ENCODE data around the gene ZNF438.
A peak's percentile ranks its signal among the peaks of the same experiment; 100 is the strongest.
"Not testable (repeated sequence)": the region's sequence is repeated elsewhere in the genome, so short reads cannot be mapped to it uniquely, and the experiment has no call there.

ZNF438 gene

DNA sequence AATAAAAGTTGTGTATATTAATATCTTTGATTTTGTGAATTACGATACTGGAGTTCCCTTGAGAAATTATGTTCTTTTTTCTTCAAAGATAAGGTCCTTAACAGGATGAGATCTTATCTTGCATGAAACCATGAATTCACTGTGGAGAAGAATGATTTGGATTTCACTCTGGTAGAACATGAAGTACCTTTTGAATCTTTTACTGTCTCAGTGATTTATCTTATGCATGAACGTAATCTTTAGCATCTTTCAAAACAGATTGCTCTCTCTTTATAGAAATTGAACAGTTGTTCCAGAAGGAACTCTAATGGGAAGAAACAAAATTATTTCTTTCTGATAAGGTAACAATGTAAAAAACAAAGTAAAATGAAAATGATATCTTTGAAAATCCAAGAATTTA is 11.0 kb upstream of the ZNF438 start:
- DNase-seq (ENCODE audit: low read depth) = no peak

DNA sequence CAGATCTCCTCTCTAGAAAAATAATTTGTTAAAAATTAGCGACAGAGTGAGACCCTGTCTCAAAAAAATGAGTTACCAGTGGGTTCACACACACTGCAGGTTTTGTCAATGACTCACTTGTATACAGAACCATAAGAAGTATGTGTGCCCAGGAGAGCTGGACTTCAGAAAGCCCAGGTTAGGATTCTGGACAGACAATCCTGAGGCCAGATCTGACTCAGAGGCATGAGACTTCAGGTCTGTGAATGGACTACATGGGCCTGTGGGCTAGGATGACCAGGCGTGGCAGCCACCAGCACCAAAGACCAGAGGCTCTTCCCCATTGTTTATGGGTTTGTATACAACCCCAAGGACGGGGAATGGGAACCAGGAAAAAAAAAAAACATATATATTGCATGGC is 9.3 kb upstream of the ZNF438 start:
- TF ChIP-seq CTCF (IDR thresholded peaks at IDR 0.05; ENCODE audit: insufficient read depth, low read depth, low read length, missing control alignments) = no peak
- no peak for DNase-seq (ENCODE audit: low read depth)
- no peak overlapping the region for H3K4me3 ChIP-seq (ENCODE audit: low read depth, low read length)

More for the DNA sequence above, 11.0 kb upstream of the ZNF438 start:
- H3K4me3 ChIP-seq (ENCODE audit: low read depth, low read length) = no peak overlapping the region
- TF ChIP-seq CTCF (IDR thresholded peaks at IDR 0.05; ENCODE audit: insufficient read depth, low read depth, low read length, missing control alignments) = no peak

DNA sequence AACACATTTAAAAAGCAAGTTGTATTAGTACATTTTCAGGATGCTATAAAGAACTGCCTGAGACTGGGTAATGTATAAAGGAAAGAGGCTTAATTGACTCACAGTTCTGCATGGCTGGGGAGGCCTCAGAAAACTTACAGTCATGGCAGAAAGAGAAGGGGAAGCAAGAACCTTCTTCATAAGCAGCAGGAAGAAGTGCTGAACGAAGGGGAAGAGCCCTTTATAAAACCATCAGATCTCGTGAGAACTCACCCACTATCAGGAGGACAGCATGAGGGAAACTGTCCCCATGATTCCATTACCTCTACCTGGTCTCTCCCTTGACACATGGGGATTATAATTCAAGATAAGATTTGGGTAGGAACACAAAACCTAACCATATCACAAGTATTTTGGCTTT is 7.3 kb upstream of the ZNF438 start:
- peak; percentile 12 for DNase-seq (ENCODE audit: low read depth)
- H3K4me3 ChIP-seq (ENCODE audit: low read depth, low read length) = not testable (repeated sequence)

- no peak for TF ChIP-seq CTCF (IDR thresholded peaks at IDR 0.05; ENCODE audit: insufficient read depth, low read depth, low read length, missing control alignments)
- H3K4me3 ChIP-seq (ENCODE audit: low read depth, low read length) = no peak overlapping the region
- no peak for DNase-seq (ENCODE audit: low read depth)
Observed at GRCh38 chr10:31037749-31038148, 6.1 kb upstream of the ZNF438 start.

DNA sequence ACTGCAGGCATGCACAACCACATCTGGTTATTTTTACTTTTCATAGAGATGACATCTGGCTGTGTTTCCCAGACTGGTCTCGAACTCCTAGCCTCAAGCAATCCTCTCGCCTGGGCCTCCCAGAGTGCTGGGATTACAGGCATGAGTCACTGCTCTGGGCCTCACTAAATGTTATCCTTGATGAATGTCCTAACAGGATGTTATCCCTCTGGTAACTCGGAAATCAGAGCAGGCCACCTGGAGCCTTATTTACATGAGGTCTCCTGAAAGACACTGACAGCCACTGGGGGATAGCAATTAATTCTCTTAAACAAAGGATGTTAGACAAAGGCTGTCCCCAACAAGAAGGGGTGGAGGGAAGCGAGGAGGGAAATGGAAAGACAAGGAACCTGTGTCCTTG is 4.5 kb upstream of the ZNF438 start:
- no peak overlapping the region for H3K4me3 ChIP-seq (ENCODE audit: low read depth, low read length)
- DNase-seq (ENCODE audit: low read depth) = no peak
- TF ChIP-seq CTCF (IDR thresholded peaks at IDR 0.05; ENCODE audit: insufficient read depth, low read depth, low read length, missing control alignments) = no peak

GRCh38 chr10:31035266-31035798 is 3.7 kb upstream of the ZNF438 start:
- no peak for DNase-seq (ENCODE audit: low read depth)
- TF ChIP-seq CTCF (IDR thresholded peaks at IDR 0.05; ENCODE audit: insufficient read depth, low read depth, low read length, missing control alignments) = no peak
- no peak overlapping the region for H3K4me3 ChIP-seq (ENCODE audit: low read depth, low read length)

GRCh38 chr10:31034098-31034909 is 2.6 kb upstream of the ZNF438 start:
- no peak for TF ChIP-seq CTCF (IDR thresholded peaks at IDR 0.05; ENCODE audit: insufficient read depth, low read depth, low read length, missing control alignments)
- no peak for DNase-seq (ENCODE audit: low read depth)
- no peak overlapping the region for H3K4me3 ChIP-seq (ENCODE audit: low read depth, low read length)

Measured in GM12865 (cell line).